Right hindlimb (tissue), 1 donor: Measurements from ENCODE around the gene PSMG3.
"Not testable (repeated sequence)": the region's sequence is repeated elsewhere in the genome, so short reads cannot be mapped to it uniquely, and the experiment has no call there.

Experiments used
- DNase-seq: peaks from one replicate; pipeline ENCODE4 v3.0.0-alpha.2; 2018

The PSMG3 gene

GRCh38 chr7:1531263-1531978 lies 38.4 kb downstream of the PSMG3 start:
- DNase-seq, result peak; percentile 46

- DNase-seq, result no peak
These were observed 38.9 kb downstream of the PSMG3 start for GRCh38 chr7:1530946-1531262.

GRCh38 chr7:1529383-1530116 lies 40.3 kb downstream of the PSMG3 start:
- DNase-seq, result peak; percentile 23

DNA sequence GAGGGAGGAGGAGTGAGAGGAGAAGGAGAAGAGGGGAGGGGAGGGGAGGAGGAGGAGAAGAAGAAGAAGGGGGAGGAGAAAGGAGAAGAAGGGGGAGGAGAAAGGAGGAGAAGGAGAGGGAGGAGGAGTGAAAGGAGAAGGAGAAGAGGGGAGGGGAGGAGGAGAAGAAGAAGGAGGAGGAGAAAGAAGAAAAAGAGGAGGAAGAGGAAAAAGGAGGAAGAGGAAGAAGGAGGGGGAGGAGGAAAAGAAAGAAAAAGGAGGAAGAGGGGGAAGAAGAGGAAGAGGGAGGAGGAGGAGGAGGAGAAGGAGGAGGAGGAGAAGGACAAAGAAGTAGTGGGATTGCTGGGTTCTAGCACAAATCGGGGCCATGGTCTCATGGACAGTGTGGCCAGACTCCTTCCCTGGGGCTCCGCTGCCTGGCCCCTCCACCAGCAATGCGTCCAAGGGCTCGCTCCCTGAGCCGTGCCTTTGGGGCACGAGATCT lies 43.5 kb downstream of the PSMG3 start:
- DNase-seq, result no peak

GRCh38 chr7:1525409-1525808 lies 44.4 kb downstream of the PSMG3 start:
- no peak for DNase-seq

GRCh38 chr7:1523844-1524243 lies 46.0 kb downstream of the PSMG3 start:
- DNase-seq, result no peak

DNA sequence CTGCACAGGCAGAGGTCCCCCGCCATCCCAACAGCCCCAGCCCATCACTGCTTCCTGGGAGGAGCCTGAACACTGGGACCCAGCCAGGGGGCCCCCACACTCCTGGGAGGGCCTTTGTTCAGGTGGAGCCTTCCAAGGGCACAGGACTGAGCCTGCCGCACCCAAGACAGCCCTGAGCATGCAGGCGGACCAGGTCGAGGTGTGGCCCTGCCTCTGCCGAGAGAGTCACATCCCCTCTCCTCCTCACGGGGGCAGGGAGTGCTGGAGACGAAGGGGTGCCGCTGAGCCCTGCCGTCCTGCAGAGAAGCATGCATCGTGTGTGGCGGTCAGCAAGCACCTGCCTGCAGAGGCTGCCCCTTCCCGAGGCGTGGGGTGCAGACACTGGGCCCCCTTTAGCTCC lies 46.6 kb downstream of the PSMG3 start:
- no peak for DNase-seq

DNA sequence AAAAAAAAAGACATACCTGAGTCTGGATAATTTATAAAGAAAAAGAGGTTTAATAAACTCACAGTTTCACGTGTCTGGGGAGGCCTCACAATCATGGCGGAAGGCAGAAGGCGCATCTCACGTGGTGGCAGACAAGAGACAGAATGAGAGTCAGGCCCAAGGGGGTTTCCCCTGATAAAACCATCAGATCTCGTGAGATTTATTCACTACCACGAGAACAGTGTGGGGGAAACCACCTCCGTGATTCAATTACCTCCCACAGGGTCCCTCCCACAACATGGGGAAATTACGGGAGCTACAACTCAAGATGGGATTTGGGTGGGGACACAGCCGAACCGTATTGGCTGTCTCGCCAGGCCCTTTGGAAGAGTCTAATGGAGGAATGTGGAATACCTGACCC lies 48.4 kb downstream of the PSMG3 start:
- no peak for DNase-seq

GRCh38 chr7:1520539-1521234 lies 49.1 kb downstream of the PSMG3 start:
- no peak for DNase-seq

DNA sequence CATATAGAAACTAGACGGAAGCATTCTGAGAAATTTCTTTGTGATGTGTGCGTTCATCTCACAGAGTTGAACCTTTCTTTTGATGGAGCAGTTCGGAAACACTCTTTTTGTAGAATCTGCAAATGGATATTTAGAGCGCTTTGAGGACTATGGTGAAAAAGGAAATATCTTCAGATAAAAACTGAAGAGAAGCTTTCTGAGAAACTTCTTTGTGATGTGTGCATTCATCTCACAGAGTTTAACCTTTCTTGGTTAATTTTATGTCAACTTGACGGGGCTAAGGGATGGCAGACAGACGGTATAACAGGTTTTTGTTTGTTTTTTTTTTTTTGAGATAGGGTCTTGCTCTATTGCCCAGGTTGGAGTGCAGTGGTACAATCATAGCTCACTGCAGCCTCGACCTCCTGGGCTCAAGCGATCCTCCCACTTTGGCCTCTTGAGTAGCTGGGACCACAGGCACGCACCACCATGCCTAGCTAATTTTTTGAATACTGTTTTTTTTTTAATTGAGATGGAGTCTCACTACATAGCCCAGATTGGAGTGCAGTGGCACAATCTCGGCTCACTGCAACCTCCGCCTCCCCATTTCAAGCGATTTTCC lies 50.4 kb downstream of the PSMG3 start:
- not testable (repeated sequence) for DNase-seq
